GM23338 (cell line): Measurements from ENCODE around the gene MRFAP1.
A peak's percentile ranks its signal among the peaks of the same experiment; 100 is the strongest.

Source experiments
- CREB1 ChIP-seq: fragments of 250-450 bp; sonication (Bioruptor Pico); IDR thresholded peaks from 2 replicates; pipeline ENCODE4 v1.5.0; 2020; ENCODE audit warnings: low read depth, mild to moderate bottlenecking, moderate library complexity
- EZH2 ChIP-seq: fragments of 200-600 bp; sonication (generic); IDR thresholded peaks from one replicate; pipeline ENCODE4 v1.8.0; 2017; ENCODE audit warnings: antibody characterized with exemption, mild to moderate bottlenecking, low read depth; ENCODE audit not compliant: unreplicated experiment
- EZH2phosphoT487 ChIP-seq: fragments of 200-600 bp; sonication (generic); IDR thresholded peaks from one replicate; pipeline ENCODE4 v1.8.1; 2018; ENCODE audit warnings: antibody characterized with exemption; ENCODE audit not compliant: unreplicated experiment
- JUNB ChIP-seq: IDR thresholded peaks from one replicate; pipeline ENCODE4 v1.6.1; 2016; ENCODE audit warnings: antibody characterized with exemption; ENCODE audit not compliant: unreplicated experiment
- POLR2AphosphoS5 ChIP-seq: IDR thresholded peaks from 2 replicates; pipeline ENCODE4 v1.6.1; 2016; ENCODE audit warnings: antibody characterized with exemption, low read depth
- STAT1 ChIP-seq: IDR thresholded peaks from one replicate; pipeline ENCODE4 v1.6.1; 2016; ENCODE audit warnings: antibody characterized with exemption; ENCODE audit not compliant: unreplicated experiment
- ZNF114 ChIP-seq: fragments of 250-450 bp; sonication (Bioruptor Pico); IDR thresholded peaks from 2 replicates; pipeline ENCODE4 v1.5.0; 2020; ENCODE audit warnings: mild to moderate bottlenecking, moderate library complexity
- ZNF331 ChIP-seq: fragments of 250-450 bp; sonication (Bioruptor Pico); IDR thresholded peaks from 2 replicates; pipeline ENCODE4 v1.5.0; 2020; ENCODE audit warnings: low read depth, mild to moderate bottlenecking, moderate library complexity
- TF ChIP-seq, protein P1 (sequence below), 2 experiments: fragments of 200-600 bp in 1 of 2; sonication (generic) in 1 of 2; conservative IDR thresholded peaks; 2 replicates each; pipeline versions ENCODE4 v1.5.1 to v1.6.1; 2016 to 2017; ENCODE audit warnings: antibody characterized with exemption in 2 of 2, low read depth in 2 of 2, mild to moderate bottlenecking in 2 of 2, moderate library complexity in 1 of 2
- TF ChIP-seq, protein P2 (sequence below): IDR thresholded peaks from one replicate; pipeline ENCODE4 v1.6.1; 2018; ENCODE audit warnings: antibody characterized with exemption; ENCODE audit not compliant: unreplicated experiment
- TF ChIP-seq, protein P3 (sequence below): IDR thresholded peaks from 2 replicates; pipeline ENCODE4 v1.6.1; 2016; ENCODE audit warnings: antibody characterized with exemption
- TF ChIP-seq, protein P4 (sequence below): fragments of 250-450 bp; sonication (Bioruptor Pico); IDR thresholded peaks from 2 replicates; pipeline ENCODE4 v1.5.0; 2020; ENCODE audit warnings: mild to moderate bottlenecking, moderate library complexity

DNA sequence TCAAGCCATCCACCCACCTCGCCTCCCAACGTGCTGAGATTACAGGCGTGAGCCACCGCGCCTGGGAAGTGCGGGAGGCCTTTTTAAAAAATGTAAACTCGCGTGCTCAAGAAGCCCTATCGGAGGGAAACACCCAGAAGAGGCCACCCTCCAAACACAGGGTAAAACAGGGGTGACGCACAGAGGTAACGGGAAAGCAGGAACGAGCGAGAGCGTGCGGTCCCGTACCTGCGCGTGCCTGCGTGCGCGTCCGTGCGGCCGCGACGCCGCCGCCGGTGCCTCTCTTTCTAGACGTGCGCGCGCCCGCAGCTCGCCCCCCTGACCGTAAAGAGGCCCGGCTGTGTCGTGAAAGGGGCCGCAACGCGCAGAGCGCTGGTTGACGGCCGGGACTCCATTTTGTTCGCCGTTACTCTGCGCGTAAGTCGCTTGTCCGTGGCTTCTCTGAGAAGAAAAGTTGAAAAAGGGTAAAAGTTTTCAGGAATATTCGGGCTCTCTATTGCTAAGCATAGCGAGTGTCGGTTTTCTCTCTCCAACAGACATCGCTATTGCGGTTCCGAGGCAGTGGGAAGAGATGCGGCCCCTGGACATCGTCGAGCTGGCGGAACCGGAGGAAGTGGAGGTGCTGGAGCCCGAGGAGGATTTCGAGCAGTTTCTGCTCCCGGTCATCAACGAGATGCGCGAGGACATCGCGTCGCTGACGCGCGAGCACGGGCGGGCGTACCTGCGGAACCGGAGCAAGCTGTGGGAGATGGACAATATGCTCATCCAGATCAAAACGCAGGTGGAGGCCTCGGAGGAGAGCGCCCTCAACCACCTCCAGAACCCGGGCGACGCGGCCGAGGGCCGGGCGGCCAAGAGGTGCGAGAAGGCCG lies at the start of gene MRFAP1:
- TF ChIP-seq, protein P1, sequence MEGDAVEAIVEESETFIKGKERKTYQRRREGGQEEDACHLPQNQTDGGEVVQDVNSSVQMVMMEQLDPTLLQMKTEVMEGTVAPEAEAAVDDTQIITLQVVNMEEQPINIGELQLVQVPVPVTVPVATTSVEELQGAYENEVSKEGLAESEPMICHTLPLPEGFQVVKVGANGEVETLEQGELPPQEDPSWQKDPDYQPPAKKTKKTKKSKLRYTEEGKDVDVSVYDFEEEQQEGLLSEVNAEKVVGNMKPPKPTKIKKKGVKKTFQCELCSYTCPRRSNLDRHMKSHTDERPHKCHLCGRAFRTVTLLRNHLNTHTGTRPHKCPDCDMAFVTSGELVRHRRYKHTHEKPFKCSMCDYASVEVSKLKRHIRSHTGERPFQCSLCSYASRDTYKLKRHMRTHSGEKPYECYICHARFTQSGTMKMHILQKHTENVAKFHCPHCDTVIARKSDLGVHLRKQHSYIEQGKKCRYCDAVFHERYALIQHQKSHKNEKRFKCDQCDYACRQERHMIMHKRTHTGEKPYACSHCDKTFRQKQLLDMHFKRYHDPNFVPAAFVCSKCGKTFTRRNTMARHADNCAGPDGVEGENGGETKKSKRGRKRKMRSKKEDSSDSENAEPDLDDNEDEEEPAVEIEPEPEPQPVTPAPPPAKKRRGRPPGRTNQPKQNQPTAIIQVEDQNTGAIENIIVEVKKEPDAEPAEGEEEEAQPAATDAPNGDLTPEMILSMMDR (conservative IDR thresholded peaks at IDR 0.05; ENCODE audit: low read depth in 2 of 2): no peak
- TF ChIP-seq ZNF114: no peak
- TF ChIP-seq POLR2AphosphoS5: peak; percentile 94
- TF ChIP-seq EZH2: no peak
- TF ChIP-seq JUNB: no peak
- TF ChIP-seq, protein P2, sequence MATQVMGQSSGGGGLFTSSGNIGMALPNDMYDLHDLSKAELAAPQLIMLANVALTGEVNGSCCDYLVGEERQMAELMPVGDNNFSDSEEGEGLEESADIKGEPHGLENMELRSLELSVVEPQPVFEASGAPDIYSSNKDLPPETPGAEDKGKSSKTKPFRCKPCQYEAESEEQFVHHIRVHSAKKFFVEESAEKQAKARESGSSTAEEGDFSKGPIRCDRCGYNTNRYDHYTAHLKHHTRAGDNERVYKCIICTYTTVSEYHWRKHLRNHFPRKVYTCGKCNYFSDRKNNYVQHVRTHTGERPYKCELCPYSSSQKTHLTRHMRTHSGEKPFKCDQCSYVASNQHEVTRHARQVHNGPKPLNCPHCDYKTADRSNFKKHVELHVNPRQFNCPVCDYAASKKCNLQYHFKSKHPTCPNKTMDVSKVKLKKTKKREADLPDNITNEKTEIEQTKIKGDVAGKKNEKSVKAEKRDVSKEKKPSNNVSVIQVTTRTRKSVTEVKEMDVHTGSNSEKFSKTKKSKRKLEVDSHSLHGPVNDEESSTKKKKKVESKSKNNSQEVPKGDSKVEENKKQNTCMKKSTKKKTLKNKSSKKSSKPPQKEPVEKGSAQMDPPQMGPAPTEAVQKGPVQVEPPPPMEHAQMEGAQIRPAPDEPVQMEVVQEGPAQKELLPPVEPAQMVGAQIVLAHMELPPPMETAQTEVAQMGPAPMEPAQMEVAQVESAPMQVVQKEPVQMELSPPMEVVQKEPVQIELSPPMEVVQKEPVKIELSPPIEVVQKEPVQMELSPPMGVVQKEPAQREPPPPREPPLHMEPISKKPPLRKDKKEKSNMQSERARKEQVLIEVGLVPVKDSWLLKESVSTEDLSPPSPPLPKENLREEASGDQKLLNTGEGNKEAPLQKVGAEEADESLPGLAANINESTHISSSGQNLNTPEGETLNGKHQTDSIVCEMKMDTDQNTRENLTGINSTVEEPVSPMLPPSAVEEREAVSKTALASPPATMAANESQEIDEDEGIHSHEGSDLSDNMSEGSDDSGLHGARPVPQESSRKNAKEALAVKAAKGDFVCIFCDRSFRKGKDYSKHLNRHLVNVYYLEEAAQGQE: no peak
- TF ChIP-seq EZH2phosphoT487: no peak
- TF ChIP-seq, protein P3, sequence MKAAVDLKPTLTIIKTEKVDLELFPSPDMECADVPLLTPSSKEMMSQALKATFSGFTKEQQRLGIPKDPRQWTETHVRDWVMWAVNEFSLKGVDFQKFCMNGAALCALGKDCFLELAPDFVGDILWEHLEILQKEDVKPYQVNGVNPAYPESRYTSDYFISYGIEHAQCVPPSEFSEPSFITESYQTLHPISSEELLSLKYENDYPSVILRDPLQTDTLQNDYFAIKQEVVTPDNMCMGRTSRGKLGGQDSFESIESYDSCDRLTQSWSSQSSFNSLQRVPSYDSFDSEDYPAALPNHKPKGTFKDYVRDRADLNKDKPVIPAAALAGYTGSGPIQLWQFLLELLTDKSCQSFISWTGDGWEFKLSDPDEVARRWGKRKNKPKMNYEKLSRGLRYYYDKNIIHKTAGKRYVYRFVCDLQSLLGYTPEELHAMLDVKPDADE: no peak
- TF ChIP-seq CREB1: peak; percentile 59
- no peak for TF ChIP-seq STAT1
- TF ChIP-seq ZNF331 (CRISPR knock-in tag): no peak
- TF ChIP-seq, protein P4, sequence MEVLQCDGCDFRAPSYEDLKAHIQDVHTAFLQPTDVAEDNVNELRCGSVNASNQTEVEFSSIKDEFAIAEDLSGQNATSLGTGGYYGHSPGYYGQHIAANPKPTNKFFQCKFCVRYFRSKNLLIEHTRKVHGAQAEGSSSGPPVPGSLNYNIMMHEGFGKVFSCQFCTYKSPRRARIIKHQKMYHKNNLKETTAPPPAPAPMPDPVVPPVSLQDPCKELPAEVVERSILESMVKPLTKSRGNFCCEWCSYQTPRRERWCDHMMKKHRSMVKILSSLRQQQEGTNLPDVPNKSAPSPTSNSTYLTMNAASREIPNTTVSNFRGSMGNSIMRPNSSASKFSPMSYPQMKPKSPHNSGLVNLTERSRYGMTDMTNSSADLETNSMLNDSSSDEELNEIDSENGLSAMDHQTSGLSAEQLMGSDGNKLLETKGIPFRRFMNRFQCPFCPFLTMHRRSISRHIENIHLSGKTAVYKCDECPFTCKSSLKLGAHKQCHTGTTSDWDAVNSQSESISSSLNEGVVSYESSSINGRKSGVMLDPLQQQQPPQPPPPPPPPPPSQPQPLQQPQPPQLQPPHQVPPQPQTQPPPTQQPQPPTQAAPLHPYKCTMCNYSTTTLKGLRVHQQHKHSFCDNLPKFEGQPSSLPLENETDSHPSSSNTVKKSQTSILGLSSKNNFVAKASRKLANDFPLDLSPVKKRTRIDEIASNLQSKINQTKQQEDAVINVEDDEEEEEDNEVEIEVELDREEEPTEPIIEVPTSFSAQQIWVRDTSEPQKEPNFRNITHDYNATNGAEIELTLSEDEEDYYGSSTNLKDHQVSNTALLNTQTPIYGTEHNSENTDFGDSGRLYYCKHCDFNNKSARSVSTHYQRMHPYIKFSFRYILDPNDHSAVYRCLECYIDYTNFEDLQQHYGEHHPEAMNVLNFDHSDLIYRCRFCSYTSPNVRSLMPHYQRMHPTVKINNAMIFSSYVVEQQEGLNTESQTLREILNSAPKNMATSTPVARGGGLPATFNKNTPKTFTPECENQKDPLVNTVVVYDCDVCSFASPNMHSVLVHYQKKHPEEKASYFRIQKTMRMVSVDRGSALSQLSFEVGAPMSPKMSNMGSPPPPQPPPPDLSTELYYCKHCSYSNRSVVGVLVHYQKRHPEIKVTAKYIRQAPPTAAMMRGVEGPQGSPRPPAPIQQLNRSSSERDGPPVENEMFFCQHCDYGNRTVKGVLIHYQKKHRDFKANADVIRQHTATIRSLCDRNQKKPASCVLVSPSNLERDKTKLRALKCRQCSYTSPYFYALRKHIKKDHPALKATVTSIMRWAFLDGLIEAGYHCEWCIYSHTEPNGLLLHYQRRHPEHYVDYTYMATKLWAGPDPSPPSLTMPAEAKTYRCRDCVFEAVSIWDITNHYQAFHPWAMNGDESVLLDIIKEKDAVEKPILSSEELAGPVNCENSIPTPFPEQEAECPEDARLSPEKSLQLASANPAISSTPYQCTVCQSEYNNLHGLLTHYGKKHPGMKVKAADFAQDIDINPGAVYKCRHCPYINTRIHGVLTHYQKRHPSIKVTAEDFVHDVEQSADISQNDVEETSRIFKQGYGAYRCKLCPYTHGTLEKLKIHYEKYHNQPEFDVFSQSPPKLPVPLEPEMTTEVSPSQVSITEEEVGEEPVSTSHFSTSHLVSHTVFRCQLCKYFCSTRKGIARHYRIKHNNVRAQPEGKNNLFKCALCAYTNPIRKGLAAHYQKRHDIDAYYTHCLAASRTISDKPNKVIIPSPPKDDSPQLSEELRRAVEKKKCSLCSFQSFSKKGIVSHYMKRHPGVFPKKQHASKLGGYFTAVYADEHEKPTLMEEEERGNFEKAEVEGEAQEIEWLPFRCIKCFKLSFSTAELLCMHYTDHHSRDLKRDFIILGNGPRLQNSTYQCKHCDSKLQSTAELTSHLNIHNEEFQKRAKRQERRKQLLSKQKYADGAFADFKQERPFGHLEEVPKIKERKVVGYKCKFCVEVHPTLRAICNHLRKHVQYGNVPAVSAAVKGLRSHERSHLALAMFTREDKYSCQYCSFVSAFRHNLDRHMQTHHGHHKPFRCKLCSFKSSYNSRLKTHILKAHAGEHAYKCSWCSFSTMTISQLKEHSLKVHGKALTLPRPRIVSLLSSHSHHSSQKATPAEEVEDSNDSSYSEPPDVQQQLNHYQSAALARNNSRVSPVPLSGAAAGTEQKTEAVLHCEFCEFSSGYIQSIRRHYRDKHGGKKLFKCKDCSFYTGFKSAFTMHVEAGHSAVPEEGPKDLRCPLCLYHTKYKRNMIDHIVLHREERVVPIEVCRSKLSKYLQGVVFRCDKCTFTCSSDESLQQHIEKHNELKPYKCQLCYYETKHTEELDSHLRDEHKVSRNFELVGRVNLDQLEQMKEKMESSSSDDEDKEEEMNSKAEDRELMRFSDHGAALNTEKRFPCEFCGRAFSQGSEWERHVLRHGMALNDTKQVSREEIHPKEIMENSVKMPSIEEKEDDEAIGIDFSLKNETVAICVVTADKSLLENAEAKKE (CRISPR knock-in tag): no peak
